Left renal cortex interstitium (tissue), 4 donors: ENCODE results near the gene CADM2. TPM values are rescaled to one million over a fixed set of nuclear protein-coding genes. Genes with fewer than 3 reads are reported as not detected.

ENCODE experiments used
- DNase-seq, 4 donors: peaks; one replicate each; pipeline ENCODE4 v3.0.0-alpha.2; 2013; ENCODE audit warnings: low read depth in 4 of 4, low spot score in 2 of 4, missing footprints in 1 of 4
- polyA plus RNA-seq, 4 donors: library from polyadenylated mRNA; unstranded; fragments of 120-200 nt; gene quantifications; one replicate each; pipeline ENCODE4 v1.2.1, GENCODE V29; 2013; ENCODE audit not compliant: insufficient read length in 4 of 4

Gene CADM2
- polyA plus RNA-seq, 4 donors: 0.72 to 0.84 (median 0.81) TPM

GRCh38 chr3:86056032-86056431, 1097.2 kb downstream of the CADM2 start:
- no peak for DNase-seq

GRCh38 chr3:86056962-86057361, 1098.2 kb downstream of the CADM2 start:
- DNase-seq: no peak

- DNase-seq: no peak
These were observed 1115.0 kb downstream of the CADM2 start for GRCh38 chr3:86073799-86074198.

- no peak for DNase-seq
These were observed 1128.5 kb downstream of the CADM2 start for GRCh38 chr3:86087160-86087871.

GRCh38 chr3:86104154-86104553, 1145.4 kb downstream of the CADM2 start:
- no peak for DNase-seq

- DNase-seq: no peak
These were observed 1150.6 kb downstream of the CADM2 start for GRCh38 chr3:86109434-86109833.
